Stomach (tissue), 4 donors: ENCODE results near the gene AQR.

ENCODE experiments used
- CTCF ChIP-seq, 7 experiments: fragments of 450-650 bp in 4 of 7; fragments of 200-600 bp in 3 of 7; sonication (generic) in 3 of 7; IDR thresholded peaks; one replicate each; pipeline ENCODE4 v1.5.1; 2016 to 2019; ENCODE audit warnings: antibody characterized with exemption in 7 of 7, control low read depth in 2 of 7, mild to moderate bottlenecking in 1 of 7
- EP300 ChIP-seq: sonication (generic); formaldehyde crosslinking; IDR thresholded peaks from one replicate; pipeline ENCODE4 v1.6.1; 2017; ENCODE audit warnings: antibody characterized with exemption
- POLR2AphosphoS5 ChIP-seq, 3 donors: sonication (generic); formaldehyde crosslinking; IDR thresholded peaks; one replicate each; pipeline ENCODE4 v1.6.1; 2016; ENCODE audit warnings: antibody characterized with exemption in 3 of 3

DNA sequence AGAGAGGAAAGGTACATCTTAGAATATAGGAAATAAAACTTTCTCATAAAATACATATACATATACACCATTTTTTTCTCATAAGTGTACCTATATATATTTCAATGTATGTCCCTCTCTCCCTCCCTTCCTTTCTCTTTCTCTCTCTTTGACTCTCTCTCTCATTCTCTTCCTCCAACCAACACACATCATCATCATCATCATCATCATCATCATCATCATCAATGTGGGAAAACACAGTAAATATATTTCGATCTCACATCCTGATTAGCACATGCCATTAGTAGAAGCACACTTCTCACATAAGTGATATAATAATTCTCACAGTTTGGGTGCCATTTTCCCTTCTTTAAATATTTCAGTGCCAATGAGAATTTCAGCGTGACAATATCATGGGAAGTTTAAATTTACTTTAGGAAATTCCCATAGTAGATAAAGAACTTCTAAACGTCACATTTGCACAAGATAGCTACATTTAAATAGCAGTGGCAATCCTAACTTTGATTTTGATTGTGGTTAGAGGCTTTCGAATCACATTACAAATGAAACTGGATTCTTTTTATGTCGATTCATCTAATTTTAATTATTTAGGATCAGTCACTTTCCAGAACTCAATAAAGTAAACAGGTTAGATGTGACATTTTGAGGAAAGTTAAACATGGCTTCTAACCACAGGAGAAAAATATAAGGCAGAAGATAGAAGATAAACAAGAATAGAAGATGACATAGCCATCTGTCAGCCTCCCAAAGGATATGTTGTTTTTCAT lies 141.2 kb downstream of the AQR start:
- no peak for TF ChIP-seq CTCF (IDR thresholded peaks at IDR 0.05)
- TF ChIP-seq POLR2AphosphoS5 (IDR thresholded peaks at IDR 0.05) = no peak
- TF ChIP-seq EP300 = no peak
